Measurements from ENCODE around the gene PRM3. TPM values are rescaled to one million over a fixed set of nuclear protein-coding genes. Genes with fewer than 3 reads are reported as not detected.

Gene PRM3
- total RNA-seq, 2 experiments from 2014 or later: not detected

DNA sequence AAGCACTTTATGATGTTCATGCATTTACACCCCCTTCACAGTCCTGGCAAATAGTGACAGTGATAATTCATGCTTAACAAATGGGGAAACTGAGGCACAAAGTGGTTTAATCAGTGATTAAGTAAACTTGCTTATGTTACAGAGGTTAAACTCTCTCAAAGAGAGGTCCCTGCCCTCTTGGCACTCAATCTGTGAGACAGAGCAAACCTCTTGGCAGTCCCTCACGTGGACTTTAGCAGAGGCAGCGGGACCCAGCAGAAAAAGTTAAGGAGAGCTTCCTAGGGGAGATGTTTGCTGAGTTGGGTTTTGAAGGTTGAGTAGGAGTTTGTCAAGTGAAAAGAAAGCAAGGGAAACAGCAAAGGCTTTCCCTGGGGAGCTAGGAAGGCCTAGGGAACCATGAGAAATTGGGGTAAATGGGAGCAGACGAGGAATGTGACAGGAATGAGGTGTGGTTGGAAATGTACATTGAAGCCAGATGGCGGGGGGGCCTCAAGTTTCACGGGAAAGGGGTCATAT lies 28.1 kb downstream of the PRM3 start:
- Mint-ChIP-seq H3K4me3 (no peak overlapping the region), H3K36me3 (ENCODE audit: low read depth) (peaks cover 13% of the 10 kb centered on the region), H3K4me1 (ENCODE audit: low read depth) (peaks cover 31% of the 10 kb centered on the region), H3K27ac (peak overlapping the region; percentile 57), H3K9me3 (peaks cover 4% of the 10 kb centered on the region), H3K27me3 (no peaks in the 10 kb centered on the region)
- intact Hi-C loops (cut with micrococcal nuclease): no loop called here
- ChIA-PET POLR2A (interaction anchor here (0.8 to 2.1 kb wide), 4 partner anchors 10 to 210 kb away, joined by 3 to 17 read pairs (median 6); partner anchors contain the start of gene SOCS1), CTCF (interaction anchor here (1.0 kb wide), 1 partner anchor 282 kb away, joined by 3 read pairs; no protein-coding TSS in a partner anchor)
- DNase-seq: no peak
- no peak for TF ChIP-seq CTCF (IDR thresholded peaks at IDR 0.05)
- ATAC-seq: no peak

DNA sequence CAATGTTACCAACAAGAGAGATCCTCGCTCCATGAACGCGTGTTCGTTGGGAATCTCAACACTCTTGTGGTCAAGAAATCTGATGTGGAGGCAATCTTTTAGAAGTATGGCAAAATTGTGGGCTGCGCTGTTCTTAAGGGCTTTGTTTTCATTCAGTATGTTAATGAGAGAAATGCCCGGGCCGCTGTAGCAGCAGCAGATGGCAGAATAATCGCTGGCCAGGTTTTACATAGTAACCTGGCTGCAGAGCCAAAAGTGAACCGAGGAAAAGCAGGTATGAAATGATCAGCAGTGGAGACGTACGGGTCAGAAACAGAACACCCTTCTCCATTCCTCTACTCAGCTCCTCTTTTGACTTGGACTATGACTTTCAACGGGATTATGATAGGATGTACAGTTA lies 30.8 kb downstream of the PRM3 start:
- Mint-ChIP-seq H3K36me3 (ENCODE audit: low read depth) (peaks cover 3% of the 10 kb centered on the region), H3K4me3 (no peak overlapping the region), H3K27me3 (no peaks in the 10 kb centered on the region), H3K4me1 (ENCODE audit: low read depth) (peaks cover 30% of the 10 kb centered on the region), H3K9me3 (peaks cover 4% of the 10 kb centered on the region), H3K27ac (no peak overlapping the region)
- ChIA-PET POLR2A (interaction anchor here (0.9 to 1.5 kb wide), 3 partner anchors 9 to 18 kb away, joined by 3 to 6 read pairs (median 3); no protein-coding TSS in a partner anchor), CTCF (no interaction called here)
- ATAC-seq (no peak), DNase-seq (no peak)
- no peak for TF ChIP-seq CTCF (IDR thresholded peaks at IDR 0.05)
- intact Hi-C loops (cut with micrococcal nuclease): no loop called here

DNA sequence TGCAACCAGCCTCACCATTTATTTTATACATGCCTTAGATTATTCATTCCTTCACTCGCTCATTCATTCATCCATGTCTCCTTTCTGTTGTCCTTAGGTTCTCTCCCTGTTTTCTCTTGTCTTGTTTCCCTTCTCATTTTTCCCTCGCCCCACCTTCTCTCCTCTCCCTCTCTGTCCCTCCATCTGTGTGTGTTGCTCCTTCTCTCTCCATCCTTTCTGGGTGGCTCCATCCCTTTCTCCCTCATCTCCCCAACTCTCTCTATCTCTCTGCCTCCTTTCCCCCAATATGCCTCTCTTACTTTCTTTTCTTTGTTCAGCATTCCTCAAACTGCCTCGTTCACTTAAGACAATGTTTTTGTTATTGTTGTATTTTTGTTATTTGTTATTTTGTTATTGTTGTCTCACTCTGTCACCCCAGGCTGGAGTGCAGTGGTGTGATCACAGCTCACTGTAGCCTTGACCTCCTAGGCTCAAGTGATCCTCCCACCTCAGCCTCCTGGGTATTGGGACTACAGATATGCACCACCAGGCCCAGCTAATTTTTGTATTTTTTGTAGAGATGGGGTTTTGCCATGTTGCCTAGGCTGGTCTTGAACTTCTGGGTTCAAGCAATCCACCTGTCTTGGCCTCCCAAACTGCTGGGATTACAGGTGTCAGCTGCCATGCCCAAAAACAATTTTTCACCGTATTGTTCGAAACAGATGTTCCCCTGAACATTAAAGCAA lies 31.8 kb downstream of the PRM3 start:
- ChIA-PET CTCF (interaction anchor here (1.0 kb wide), 1 partner anchor 17 kb away, joined by 4 read pairs; no protein-coding TSS in a partner anchor), POLR2A (interaction anchor here (1.4 to 2.2 kb wide), 3 partner anchors 10 to 17 kb away, joined by 6 to 18 read pairs (median 6); no protein-coding TSS in a partner anchor)
- H3K9me3 Mint-ChIP-seq: peaks cover 1% of the 10 kb centered on the region
- no peak overlapping the region for H3K27ac Mint-ChIP-seq
- no peak for TF ChIP-seq CTCF (IDR thresholded peaks at IDR 0.05)
- no peak overlapping the region for H3K4me3 Mint-ChIP-seq
- ATAC-seq (no peak), DNase-seq (no peak)
- H3K36me3 Mint-ChIP-seq (ENCODE audit: low read depth): no peaks in the 10 kb centered on the region
- peaks cover 31% of the 10 kb centered on the region for H3K4me1 Mint-ChIP-seq (ENCODE audit: low read depth)
- intact Hi-C loops (cut with micrococcal nuclease): no loop called here
- H3K27me3 Mint-ChIP-seq: no peaks in the 10 kb centered on the region

- no peak overlapping the region for H3K4me3 Mint-ChIP-seq
These were observed 32.6 kb downstream of the PRM3 start for GRCh38 chr16:11240636-11241473.

More at GRCh38 chr16:11240636-11241473, 32.6 kb downstream of the PRM3 start:
- Mint-ChIP-seq H3K27ac (peak overlapping the region; percentile 81), H3K4me1 (ENCODE audit: low read depth) (peaks cover 28% of the 10 kb centered on the region), H3K27me3 (no peaks in the 10 kb centered on the region), H3K9me3 (no peaks in the 10 kb centered on the region), H3K36me3 (ENCODE audit: low read depth) (no peaks in the 10 kb centered on the region)
- DNase-seq (no peak), ATAC-seq (peak; percentile 28)
- no peak for TF ChIP-seq CTCF (IDR thresholded peaks at IDR 0.05)
- POLR2A ChIA-PET: interaction anchor here (1.0 to 2.2 kb wide), 5 partner anchors 9 to 109 kb away, joined by 3 to 18 read pairs (median 6); partner anchors contain the start of gene SOCS1
- CTCF ChIA-PET: interaction anchor here (1.0 to 1.4 kb wide), 3 partner anchors 16 to 270 kb away, joined by 3 to 4 read pairs (median 4); no protein-coding TSS in a partner anchor
- intact Hi-C loops (cut with micrococcal nuclease): no loop called here

Data from activated CD8-positive, alpha-beta T cell treated with anti-CD3 and anti-CD28 coated beads for 36 hours (primary cell).